SJCRH30 (cell line): ENCODE results near the gene RUVBL2. TPM values are rescaled to one million over a fixed set of nuclear protein-coding genes. Genes with fewer than 3 reads are reported as not detected.

Source experiments
- DNase-seq, 2 experiments: peaks; one replicate each; pipeline ENCODE4 v3.0.0-alpha.2; 2015 to 2020
- H3K27ac ChIP-seq: fragments of 250-450 bp; sonication (Bioruptor Pico); 2 replicates; pipeline ENCODE4 v1.5.1; 2020; ENCODE audit warnings: mild to moderate bottlenecking, moderate library complexity
- H3K27me3 ChIP-seq: fragments of 250-450 bp; sonication (Bioruptor Pico); 2 replicates; pipeline ENCODE4 v1.5.1; 2020; ENCODE audit warnings: mild to moderate bottlenecking, moderate library complexity
- H3K36me3 ChIP-seq: fragments of 250-450 bp; sonication (Bioruptor Pico); 2 replicates; pipeline ENCODE4 v1.5.1; 2020; ENCODE audit warnings: mild to moderate bottlenecking, moderate library complexity
- H3K4me1 ChIP-seq: fragments of 250-450 bp; sonication (Bioruptor Pico); 2 replicates; pipeline ENCODE4 v1.5.1; 2020; ENCODE audit warnings: mild to moderate bottlenecking, moderate library complexity
- H3K4me3 ChIP-seq: fragments of 250-450 bp; sonication (Bioruptor Pico); 2 replicates; pipeline ENCODE4 v1.5.1; 2020; ENCODE audit warnings: mild to moderate bottlenecking, moderate library complexity
- H3K9me3 ChIP-seq: fragments of 250-450 bp; sonication (Bioruptor Pico); replicated peaks from 2 replicates; pipeline ENCODE4 v1.5.1; 2020; ENCODE audit warnings: mild to moderate bottlenecking, moderate library complexity
- total RNA-seq: library from RNA; depleted of rRNA; stranded (reverse); fragments of >200 nt; shearing (Covaris generic); gene quantifications from 2 replicates; pipeline ENCODE4 v1.2.3, GENCODE V29; 2014; rRNA removed

RUVBL2 gene
- total RNA-seq: 139 and 152 TPM in 2 replicates

DNA sequence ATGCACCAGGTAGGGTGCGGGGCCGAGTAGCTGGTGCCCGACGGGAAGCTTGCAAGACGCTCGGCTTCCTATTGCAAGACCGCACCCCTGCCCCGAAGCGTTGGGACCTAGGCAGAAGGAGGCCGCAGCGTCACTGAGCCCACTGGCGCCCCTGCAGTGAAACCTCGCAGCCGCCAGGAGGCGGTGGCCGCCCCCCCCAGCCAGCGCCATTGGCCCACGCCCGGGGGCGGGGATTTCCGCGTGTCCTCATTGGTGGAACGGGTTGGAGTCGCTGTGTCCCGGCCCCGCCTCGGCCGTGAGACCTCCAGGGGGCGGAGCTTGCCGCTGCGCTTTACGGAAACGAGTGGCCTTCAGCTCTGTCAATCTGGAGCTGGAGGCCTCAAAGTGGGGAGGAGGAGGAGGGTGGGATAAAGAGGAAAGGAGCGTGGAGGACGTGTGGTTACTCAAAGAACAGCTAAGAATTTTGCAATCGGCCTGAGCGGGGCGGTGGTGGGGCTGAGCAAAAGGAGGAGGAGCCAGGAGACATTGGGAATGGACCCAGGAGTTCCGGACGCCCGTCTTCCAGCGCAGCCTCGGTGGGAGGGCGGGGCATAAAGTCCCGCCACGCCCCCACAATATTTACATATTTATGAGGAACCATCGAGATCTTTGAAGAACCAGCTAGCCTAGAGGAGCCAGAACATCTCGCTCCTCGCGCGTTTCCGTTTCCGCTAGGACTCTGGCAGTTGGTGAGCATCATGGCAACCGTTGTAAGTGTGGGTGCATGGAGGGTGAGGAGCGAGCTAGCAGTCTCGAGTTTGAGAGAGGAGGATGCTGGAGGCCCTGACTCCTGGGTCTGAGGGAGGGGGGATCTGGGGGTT is at the start of gene RUVBL2, which contains the start of gene GYS1:
Gene RUVBL2, plus strand, starts transcription at position 713 of the 860 bp plus-strand sequence. Its CDS starts 25 bp downstream, at position 738.
Gene GYS1, minus strand, starts transcription at position 135 of the 860 bp plus-strand sequence. CDS start 197 bp downstream, outside the sequence.
- Histone ChIP-seq H3K27me3 (no peaks in the 10 kb centered on the region), H3K4me1 (peaks cover 12% of the 10 kb centered on the region), H3K27ac (peak within 1 kb of the TSS; percentile 54), H3K36me3 (peaks cover 5% of the 10 kb centered on the region; the same call in 1 of the 2 replicates), H3K9me3 (no peaks in the 10 kb centered on the region), H3K4me3 (peak within 1 kb of the TSS; percentile 63)
- peak; percentile 99 for DNase-seq

DNA sequence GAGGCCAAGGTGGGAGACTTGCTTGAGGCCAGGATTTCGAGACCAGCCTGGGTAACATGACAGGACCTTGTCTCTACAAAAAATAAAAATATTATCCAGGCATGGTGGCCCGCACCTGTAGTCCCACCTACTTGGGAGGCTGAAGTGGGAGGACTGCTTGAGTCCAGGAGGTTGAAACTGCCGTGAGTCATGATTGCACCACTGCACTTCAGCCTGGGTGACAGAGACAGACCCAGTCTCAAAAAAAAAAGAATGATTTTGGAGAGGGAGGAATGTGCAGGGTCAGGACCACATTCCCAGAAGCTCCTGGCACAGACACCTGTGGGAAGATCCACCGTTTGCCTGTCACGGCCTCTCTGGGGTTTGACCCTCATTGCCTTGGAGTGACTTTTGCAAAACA is 48.3 kb upstream of the RUVBL2 start:
- no peak for DNase-seq
- Histone ChIP-seq H3K27me3 (no peaks in the 10 kb centered on the region), H3K36me3 (no peaks in the 10 kb centered on the region), H3K4me1 (no peaks in the 10 kb centered on the region), H3K4me3 (no peak overlapping the region), H3K27ac (no peak overlapping the region), H3K9me3 (no peaks in the 10 kb centered on the region; the same call in 1 of the 2 replicates)

DNA sequence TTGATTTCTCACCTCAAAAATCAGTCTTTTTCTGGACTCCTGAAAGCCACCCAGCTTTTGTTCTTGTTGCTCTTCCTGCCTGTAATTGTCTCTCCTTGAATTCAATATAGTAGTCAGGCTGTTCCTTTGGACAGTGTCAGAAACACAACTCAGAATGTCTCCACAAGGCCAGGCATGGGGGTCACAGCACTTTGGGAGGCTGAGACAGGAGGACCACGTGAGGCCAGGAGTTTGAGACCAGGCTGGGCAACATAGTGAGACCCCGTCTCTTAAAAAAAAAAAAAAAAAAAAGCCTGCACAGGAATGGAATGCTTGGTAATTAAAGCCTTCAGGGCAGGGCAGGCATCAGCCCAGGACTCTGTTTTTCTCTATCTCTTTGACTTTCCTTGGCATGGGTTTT is 47.9 kb upstream of the RUVBL2 start:
- Histone ChIP-seq H3K4me3 (no peak overlapping the region), H3K27me3 (no peaks in the 10 kb centered on the region), H3K36me3 (no peaks in the 10 kb centered on the region), H3K4me1 (no peaks in the 10 kb centered on the region), H3K9me3 (no peaks in the 10 kb centered on the region; the same call in 1 of the 2 replicates), H3K27ac (no peak overlapping the region)
- DNase-seq: no peak

DNA sequence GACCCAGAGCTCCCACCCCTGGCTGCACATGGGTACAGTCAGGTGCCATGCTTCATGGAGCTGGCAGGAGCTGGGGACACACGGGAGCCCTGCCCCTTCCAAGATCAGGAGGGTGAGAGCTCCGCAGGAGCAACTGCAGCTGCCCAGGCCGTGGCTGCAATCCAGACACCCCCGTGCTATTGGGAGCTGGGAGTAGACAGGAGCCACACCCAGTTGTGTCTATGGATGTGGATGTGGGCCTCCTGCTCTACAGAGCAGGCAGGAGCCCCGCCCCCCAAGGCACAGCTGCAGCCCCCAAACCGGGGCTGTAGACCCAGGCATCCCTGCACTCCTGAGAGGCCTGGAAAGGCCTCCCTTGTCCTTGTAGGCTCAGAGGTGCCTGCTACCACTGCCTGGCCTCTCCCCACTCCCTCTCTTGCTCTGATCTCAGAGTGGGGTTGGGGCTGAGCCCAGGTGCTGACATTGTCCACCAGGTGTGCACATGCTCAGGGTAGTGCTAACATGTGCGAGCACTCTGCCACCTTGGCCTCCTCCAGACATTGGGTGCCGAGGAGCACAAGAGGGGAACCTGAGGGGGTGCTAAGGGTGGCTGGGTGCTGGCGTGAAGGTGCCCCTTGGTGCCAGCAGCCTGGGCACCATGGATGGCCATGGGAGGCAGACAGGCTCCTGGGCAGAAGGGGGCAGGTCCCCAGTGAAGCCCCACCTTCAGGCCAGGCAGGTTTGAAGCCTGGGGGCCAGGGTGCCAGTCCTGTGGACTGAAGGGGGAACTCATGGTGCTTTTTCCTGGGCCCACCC is 47.0 kb upstream of the RUVBL2 start:
- Histone ChIP-seq H3K27me3 (no peaks in the 10 kb centered on the region), H3K4me3 (no peak overlapping the region), H3K27ac (no peak overlapping the region), H3K9me3 (no peaks in the 10 kb centered on the region; the same call in 1 of the 2 replicates), H3K36me3 (no peaks in the 10 kb centered on the region), H3K4me1 (no peaks in the 10 kb centered on the region)
- no peak for DNase-seq

DNA sequence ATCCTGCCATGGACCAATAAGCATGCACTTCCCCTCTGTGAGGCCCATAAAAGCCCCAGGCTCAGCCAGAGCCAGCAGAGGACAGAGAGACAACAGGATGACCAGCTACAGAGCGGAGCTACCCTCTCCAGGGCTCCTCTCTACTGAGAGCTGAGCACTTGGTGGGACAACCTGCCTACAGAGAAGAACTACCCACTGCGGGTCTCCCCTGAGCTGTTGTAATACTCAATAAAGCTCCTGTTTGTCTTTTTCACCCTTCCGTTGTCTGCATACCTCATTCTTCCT is 46.5 kb upstream of the RUVBL2 start:
- H3K27ac ChIP-seq: no peak overlapping the region
- H3K36me3 ChIP-seq: no peaks in the 10 kb centered on the region
- H3K27me3 ChIP-seq: no peaks in the 10 kb centered on the region
- DNase-seq: no peak
- no peaks in the 10 kb centered on the region; the same call in 1 of the 2 replicates for H3K9me3 ChIP-seq
- no peaks in the 10 kb centered on the region for H3K4me1 ChIP-seq
- no peak overlapping the region for H3K4me3 ChIP-seq

DNA sequence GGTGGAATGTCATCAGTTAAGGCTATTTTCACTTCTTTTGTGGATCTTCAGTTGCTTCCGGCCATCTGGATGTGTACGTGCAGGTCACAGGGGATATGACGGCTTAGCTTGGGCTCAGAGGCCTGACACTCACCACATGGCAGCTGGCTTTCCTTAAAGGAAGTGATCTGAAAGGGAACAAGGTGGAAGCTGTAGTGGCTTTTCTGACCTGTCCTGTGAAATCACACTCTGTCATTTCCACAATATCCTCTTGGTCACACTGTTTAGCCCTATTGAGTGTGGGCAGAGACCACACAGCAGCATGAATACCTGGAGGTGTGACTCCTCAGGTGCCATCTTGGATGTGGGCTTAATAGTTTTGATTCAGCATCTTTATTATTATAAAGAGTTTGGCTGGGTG is 43.5 kb upstream of the RUVBL2 start:
- Histone ChIP-seq H3K36me3 (no peaks in the 10 kb centered on the region), H3K9me3 (no peaks in the 10 kb centered on the region; the same call in 1 of the 2 replicates), H3K27ac (no peak overlapping the region), H3K4me1 (no peaks in the 10 kb centered on the region), H3K27me3 (no peaks in the 10 kb centered on the region), H3K4me3 (no peak overlapping the region)
- DNase-seq: no peak

DNA sequence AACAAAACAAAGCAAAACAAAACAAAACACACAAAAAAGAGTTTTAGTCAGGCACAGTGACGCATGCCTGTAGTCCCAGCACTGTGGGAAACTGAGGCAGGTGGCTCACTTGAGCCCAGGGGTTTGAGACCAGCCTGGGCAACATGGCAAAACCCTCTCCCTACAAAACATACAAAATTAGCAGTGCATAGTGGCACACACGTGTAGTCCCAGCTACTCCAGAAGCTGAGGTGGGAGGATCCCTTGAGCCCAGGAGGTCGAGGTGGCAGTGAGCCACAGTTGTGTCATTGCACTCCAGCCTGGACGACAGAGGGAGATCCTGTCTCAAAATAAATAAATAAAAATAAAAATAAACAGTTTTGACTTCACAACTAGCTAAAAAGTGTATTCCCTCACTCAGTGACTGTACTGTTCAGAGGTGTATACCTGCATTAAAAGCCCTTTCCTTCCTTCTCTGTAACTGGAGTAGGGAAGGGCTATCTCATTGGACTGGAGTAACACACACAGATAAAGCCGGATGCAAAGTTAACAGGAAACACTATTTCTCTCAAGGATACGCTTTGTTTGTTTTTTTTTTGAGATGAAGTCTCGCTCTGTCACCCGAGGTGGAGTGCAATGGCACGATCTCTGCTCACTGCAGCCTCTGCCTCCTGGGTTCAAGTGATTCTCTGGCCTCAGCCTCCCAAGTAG is 42.7 kb upstream of the RUVBL2 start:
- Histone ChIP-seq H3K27ac (no peak overlapping the region), H3K36me3 (no peaks in the 10 kb centered on the region), H3K4me3 (no peak overlapping the region), H3K9me3 (no peaks in the 10 kb centered on the region; the same call in 1 of the 2 replicates), H3K4me1 (no peaks in the 10 kb centered on the region; the same call in 1 of the 2 replicates), H3K27me3 (no peaks in the 10 kb centered on the region)
- DNase-seq: no peak

DNA sequence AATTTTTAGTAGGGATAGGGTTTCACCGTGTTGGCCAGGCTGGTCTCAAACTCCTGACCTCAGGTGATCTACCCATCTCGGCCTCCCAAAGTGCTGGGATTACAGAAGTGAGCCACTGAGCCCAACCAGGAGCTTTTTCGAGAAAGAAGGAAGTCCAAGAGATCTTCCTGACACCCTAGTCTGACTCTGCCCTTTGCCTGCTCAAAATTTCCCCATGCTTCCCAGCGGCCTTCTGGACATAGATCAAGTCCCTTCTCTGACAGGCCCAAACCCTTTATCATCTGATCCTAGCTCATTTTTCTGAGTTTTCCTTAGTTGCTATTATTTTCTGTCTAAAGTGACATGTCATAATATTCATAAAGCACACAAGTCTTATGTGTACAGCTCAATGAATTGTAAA is 40.5 kb upstream of the RUVBL2 start:
- H3K4me3 ChIP-seq: no peak overlapping the region
- H3K36me3 ChIP-seq: peaks cover 2% of the 10 kb centered on the region; the same call in 1 of the 2 replicates
- no peaks in the 10 kb centered on the region for H3K27me3 ChIP-seq
- no peak for DNase-seq
- no peaks in the 10 kb centered on the region; the same call in 1 of the 2 replicates for H3K4me1 ChIP-seq
- no peak overlapping the region for H3K27ac ChIP-seq
- no peaks in the 10 kb centered on the region for H3K9me3 ChIP-seq

DNA sequence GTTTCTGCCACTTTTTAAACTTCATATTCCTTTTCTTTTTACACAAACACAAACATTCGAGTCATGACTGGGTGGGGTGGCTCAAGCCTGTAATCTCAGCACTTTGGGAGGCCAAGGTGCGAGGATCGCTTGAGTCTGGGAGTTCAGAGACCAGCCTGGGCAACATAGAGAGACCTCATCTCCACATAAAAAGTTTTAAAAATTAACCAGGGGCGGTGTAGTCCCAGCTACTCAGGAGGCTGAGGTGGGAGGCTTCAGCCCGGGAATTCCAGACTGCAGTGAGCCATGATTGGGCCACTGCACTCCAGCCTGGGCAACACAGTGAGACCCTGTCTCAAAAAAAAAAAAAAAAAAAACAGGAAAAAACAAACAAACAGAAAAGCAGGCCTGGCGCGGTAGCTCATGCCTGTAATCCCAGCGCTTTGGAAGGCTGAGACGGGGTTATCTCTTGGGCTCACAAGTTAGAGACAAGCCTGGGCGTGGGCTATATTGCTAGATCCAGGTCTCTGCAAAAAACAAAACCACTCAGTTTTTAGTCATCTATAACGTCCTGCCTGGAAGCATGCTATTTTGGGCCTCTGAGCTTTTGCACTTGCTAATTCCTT is 39.6 kb upstream of the RUVBL2 start:
- peak overlapping the region; percentile 76 for H3K4me3 ChIP-seq

DNA sequence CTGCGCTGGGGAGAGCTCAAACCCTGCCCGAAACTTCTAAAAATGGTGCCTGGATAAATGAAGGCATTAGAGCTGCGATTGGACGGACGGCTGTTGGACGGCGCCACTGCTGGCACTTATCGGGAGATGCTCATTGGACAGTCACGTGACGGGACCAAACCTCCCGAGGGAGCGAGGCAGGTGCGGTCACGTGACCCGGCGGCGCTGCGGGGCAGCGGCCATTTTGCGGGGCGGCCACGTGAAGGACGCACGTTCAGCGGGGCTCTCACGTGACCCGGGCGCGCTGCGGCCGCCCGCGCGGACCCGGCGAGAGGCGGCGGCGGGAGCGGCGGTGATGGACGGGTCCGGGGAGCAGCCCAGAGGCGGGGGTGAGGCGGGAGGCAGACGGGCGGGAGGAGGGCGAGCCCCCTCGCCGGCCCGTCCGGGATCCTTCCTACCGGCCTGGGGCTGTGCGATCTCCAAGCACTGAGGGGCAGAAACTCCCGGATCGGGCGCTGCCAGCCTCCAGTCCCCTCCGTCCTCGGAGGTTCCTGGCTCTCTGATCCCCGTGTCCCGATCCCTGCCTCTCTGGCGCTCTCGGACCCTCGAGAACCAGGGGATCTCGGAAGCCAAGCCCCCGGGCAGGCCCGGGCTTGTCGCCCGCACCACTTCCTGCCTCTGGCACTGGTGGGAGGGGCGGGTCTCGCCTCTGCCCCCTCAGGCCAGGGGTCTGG is 38.9 kb upstream of the RUVBL2 start, which contains the start of gene BAX:
Gene BAX, plus strand, starts transcription at position 281 of the 713 bp plus-strand sequence. Its CDS starts 54 bp downstream, at position 335.
- Histone ChIP-seq H3K36me3 (peaks cover 2% of the 10 kb centered on the region; the same call in 1 of the 2 replicates), H3K4me1 (no peaks in the 10 kb centered on the region; the same call in 1 of the 2 replicates), H3K9me3 (no peaks in the 10 kb centered on the region), H3K4me3 (peak within 1 kb of the TSS; percentile 76), H3K27me3 (no peaks in the 10 kb centered on the region), H3K27ac (peak within 1 kb of the TSS; percentile 79)
- DNase-seq: peak; percentile 98

More for the DNA sequence above, 39.6 kb upstream of the RUVBL2 start:
- Histone ChIP-seq H3K27ac (peak overlapping the region; percentile 41; the same call in 1 of the 2 replicates), H3K4me1 (no peaks in the 10 kb centered on the region; the same call in 1 of the 2 replicates), H3K36me3 (peaks cover 2% of the 10 kb centered on the region; the same call in 1 of the 2 replicates), H3K9me3 (no peaks in the 10 kb centered on the region), H3K27me3 (no peaks in the 10 kb centered on the region)
- no peak for DNase-seq

DNA sequence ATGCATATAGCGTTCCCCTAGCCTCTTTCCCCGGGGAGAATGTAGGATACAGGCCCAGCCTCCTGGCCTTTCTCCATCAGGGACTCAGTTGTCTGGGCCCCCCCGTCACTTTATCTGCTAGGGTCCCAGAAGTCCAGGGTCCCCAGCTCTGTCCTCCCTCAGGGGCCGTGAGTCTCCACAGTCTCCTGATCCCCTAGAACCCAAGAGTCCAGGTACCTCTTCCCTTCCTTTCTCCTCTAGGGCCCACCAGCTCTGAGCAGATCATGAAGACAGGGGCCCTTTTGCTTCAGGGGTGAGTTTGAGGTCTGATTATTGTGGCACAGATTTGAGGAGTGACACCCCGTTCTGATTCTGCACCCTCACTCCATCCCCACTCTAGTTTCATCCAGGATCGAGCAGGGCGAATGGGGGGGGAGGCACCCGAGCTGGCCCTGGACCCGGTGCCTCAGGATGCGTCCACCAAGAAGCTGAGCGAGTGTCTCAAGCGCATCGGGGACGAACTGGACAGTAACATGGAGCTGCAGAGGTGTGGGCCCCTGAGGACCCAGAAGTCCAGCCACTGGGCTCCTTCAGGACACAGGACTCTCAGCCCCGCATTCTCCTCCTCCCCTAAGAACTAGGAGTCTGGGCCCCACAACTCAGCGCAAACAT is 38.3 kb upstream of the RUVBL2 start:
- Histone ChIP-seq H3K36me3 (peaks cover 2% of the 10 kb centered on the region), H3K27me3 (no peaks in the 10 kb centered on the region), H3K4me3 (peak overlapping the region; percentile 76), H3K9me3 (no peaks in the 10 kb centered on the region), H3K27ac (peak overlapping the region; percentile 79), H3K4me1 (no peaks in the 10 kb centered on the region; the same call in 1 of the 2 replicates)
- DNase-seq: no peak

DNA sequence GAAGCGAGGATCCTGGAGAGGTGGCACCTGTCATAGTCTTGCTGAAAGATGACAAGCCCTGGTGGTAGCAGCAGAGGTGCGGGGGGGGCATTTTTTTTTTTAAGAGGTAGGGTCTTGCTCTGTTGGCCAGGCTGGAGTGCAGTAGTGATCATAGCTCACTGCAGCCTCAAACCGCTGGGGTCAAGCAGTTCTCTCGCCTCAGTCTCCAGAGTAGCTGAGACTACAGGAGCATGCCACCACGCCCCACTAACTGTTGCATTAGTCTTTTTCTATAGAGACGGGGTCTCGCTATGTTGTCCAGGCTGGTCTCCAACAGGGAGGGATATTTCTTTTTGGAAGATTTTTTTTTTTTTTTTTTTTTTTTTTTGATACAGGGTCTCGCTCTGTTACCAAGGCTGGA is 35.7 kb upstream of the RUVBL2 start:
- H3K4me3 ChIP-seq: no peak overlapping the region
- H3K4me1 ChIP-seq: peaks cover 5% of the 10 kb centered on the region; the same call in 1 of the 2 replicates
- H3K36me3 ChIP-seq: peaks cover 5% of the 10 kb centered on the region
- no peak for DNase-seq
- no peaks in the 10 kb centered on the region for H3K9me3 ChIP-seq
- H3K27me3 ChIP-seq: no peaks in the 10 kb centered on the region
- H3K27ac ChIP-seq: no peak overlapping the region
